Medulla oblongata (tissue), 1 donor: ENCODE data around the gene KIRREL2.
"Not testable (repeated sequence)": the region's sequence is repeated elsewhere in the genome, so short reads cannot be mapped to it uniquely, and the experiment has no call there.

Experiments used
- DNase-seq: peaks from one replicate; pipeline ENCODE4 v3.0.0-alpha.2; 2015; ENCODE audit errors: extremely low spot score

The KIRREL2 gene

GRCh38 chr19:35897706-35898451, 41.2 kb downstream of the KIRREL2 start:
- DNase-seq = no peak

- no peak for DNase-seq
Observed at GRCh38 chr19:35898499-35898809, 41.7 kb downstream of the KIRREL2 start.

- peak; percentile 73 for DNase-seq
Observed at GRCh38 chr19:35899547-35900214, 43.0 kb downstream of the KIRREL2 start.

- DNase-seq = no peak
Observed at GRCh38 chr19:35901055-35901644, 44.4 kb downstream of the KIRREL2 start.

- peak; percentile 60 for DNase-seq
Observed at GRCh38 chr19:35901854-35902661, 45.3 kb downstream of the KIRREL2 start, which contains the start of gene HCST. HCST (plus strand) TSS chr19:35902529; CDS start chr19:35902594, 65 bp downstream.

- no peak for DNase-seq
Observed at GRCh38 chr19:35902870-35903475, 46.3 kb downstream of the KIRREL2 start.

- DNase-seq = peak; percentile 79
Observed at GRCh38 chr19:35903550-35904179, 47.0 kb downstream of the KIRREL2 start.

GRCh38 chr19:35904311-35905068, 47.8 kb downstream of the KIRREL2 start:
- DNase-seq = peak; percentile 58

- DNase-seq = no peak
Observed at GRCh38 chr19:35905178-35905727, 48.5 kb downstream of the KIRREL2 start.

GRCh38 chr19:35907377-35907745, 50.6 kb downstream of the KIRREL2 start:
- DNase-seq = no peak

- peak; percentile 54 for DNase-seq
Observed at GRCh38 chr19:35908010-35908441, 51.3 kb downstream of the KIRREL2 start, which contains the start of gene TYROBP. TYROBP (minus strand) TSS chr19:35908295; CDS start chr19:35908228, 67 bp downstream.

GRCh38 chr19:35908973-35909683, 52.4 kb downstream of the KIRREL2 start:
- peak; percentile 85 for DNase-seq

- DNase-seq = no peak
Observed at GRCh38 chr19:35909684-35910035, 52.9 kb downstream of the KIRREL2 start.

GRCh38 chr19:35910355-35910754, 53.6 kb downstream of the KIRREL2 start:
- not testable (repeated sequence) for DNase-seq

GRCh38 chr19:35911173-35911572, 54.5 kb downstream of the KIRREL2 start:
- no peak for DNase-seq

GRCh38 chr19:35911790-35912189, 55.1 kb downstream of the KIRREL2 start:
- no peak for DNase-seq

GRCh38 chr19:35913589-35913988, 56.9 kb downstream of the KIRREL2 start:
- DNase-seq = no peak

GRCh38 chr19:35915443-35915842, 58.7 kb downstream of the KIRREL2 start:
- DNase-seq = no peak
